HUES64 (cell line): ENCODE data around the gene NTRK2.

Experiments used
- H3K27ac ChIP-seq: 2 replicates; pipeline ENCODE4 v1.7.0; 2013; ENCODE audit warnings: low read depth, low read length, inconsistent platforms
- H3K27me3 ChIP-seq: 2 replicates; pipeline ENCODE4 v1.6.1; 2013; ENCODE audit warnings: mild to moderate bottlenecking, low read length; ENCODE audit not compliant: insufficient read depth
- H3K36me3 ChIP-seq: 2 replicates; pipeline ENCODE4 v1.6.1; 2013; ENCODE audit warnings: mild to moderate bottlenecking, low read length; ENCODE audit not compliant: insufficient read depth
- H3K4me1 ChIP-seq: 2 replicates; pipeline ENCODE4 v1.6.1; 2013; ENCODE audit warnings: mild to moderate bottlenecking, low read length, moderate library complexity; ENCODE audit not compliant: insufficient read depth
- H3K4me3 ChIP-seq: 2 replicates; pipeline ENCODE4 v1.5.1; 2013; ENCODE audit warnings: mild to moderate bottlenecking, low read length, moderate library complexity
- H3K9ac ChIP-seq: 2 replicates; pipeline ENCODE4 v1.6.1; 2013; ENCODE audit warnings: mild to moderate bottlenecking, low read depth, low read length
- H3K9me3 ChIP-seq: 2 replicates; pipeline ENCODE4 v1.6.1; 2013; ENCODE audit warnings: low read depth, low read length; ENCODE audit not compliant: insufficient read depth
- WGBS: fragments of 150-250, 120-280 bp; methylation state at CpG from one replicate; pipeline ENCODE4 v1.1.7; 2013; ENCODE audit warnings: missing lambda C conversion rate; 5-methylcytosine and 5-hydroxymethylcytosine counted together

Gene NTRK2

GRCh38 chr9:84738353-84738752 lies 68.8 kb downstream of the NTRK2 start:
- no peak overlapping the region for H3K9ac ChIP-seq
- H3K9me3 ChIP-seq = no peaks in the 10 kb centered on the region
- no peak overlapping the region for H3K4me3 ChIP-seq
- no CpG with 5 or more reads among the region's 1 CpG for WGBS
- H3K4me1 ChIP-seq = peaks cover 16% of the 10 kb centered on the region
- H3K27ac ChIP-seq = no peak overlapping the region
- H3K36me3 ChIP-seq = no peaks in the 10 kb centered on the region
- no peaks in the 10 kb centered on the region for H3K27me3 ChIP-seq

GRCh38 chr9:84742261-84742660 lies 72.7 kb downstream of the NTRK2 start:
- Histone ChIP-seq H3K36me3 (no peaks in the 10 kb centered on the region), H3K4me1 (no peaks in the 10 kb centered on the region), H3K4me3 (no peak overlapping the region), H3K9me3 (no peaks in the 10 kb centered on the region), H3K9ac (no peak overlapping the region), H3K27me3 (no peaks in the 10 kb centered on the region), H3K27ac (no peak overlapping the region)
- WGBS = 87% methylated on average over 4 of the region's 4 CpGs

GRCh38 chr9:84744195-84744594 lies 74.7 kb downstream of the NTRK2 start:
- no peaks in the 10 kb centered on the region for H3K36me3 ChIP-seq
- H3K9me3 ChIP-seq = no peaks in the 10 kb centered on the region
- no peak overlapping the region for H3K4me3 ChIP-seq
- no peak overlapping the region for H3K9ac ChIP-seq
- no peak overlapping the region for H3K27ac ChIP-seq
- 96% methylated on average over 7 of the region's 7 CpGs for WGBS
- H3K4me1 ChIP-seq = no peaks in the 10 kb centered on the region
- no peaks in the 10 kb centered on the region for H3K27me3 ChIP-seq

- no peaks in the 10 kb centered on the region for H3K36me3 ChIP-seq
- H3K27me3 ChIP-seq = no peaks in the 10 kb centered on the region
- no peaks in the 10 kb centered on the region for H3K9me3 ChIP-seq
- H3K4me3 ChIP-seq = no peak overlapping the region
- H3K4me1 ChIP-seq = no peaks in the 10 kb centered on the region
- H3K9ac ChIP-seq = no peak overlapping the region
- 95% methylated on average over 11 of the region's 11 CpGs for WGBS
- no peak overlapping the region for H3K27ac ChIP-seq
Observed at GRCh38 chr9:84744726-84745125, 75.2 kb downstream of the NTRK2 start.

GRCh38 chr9:84748112-84748511 lies 78.6 kb downstream of the NTRK2 start:
- 82% methylated on average over 2 of the region's 2 CpGs for WGBS
- Histone ChIP-seq H3K27me3 (no peaks in the 10 kb centered on the region), H3K27ac (no peak overlapping the region)

GRCh38 chr9:84750152-84750865 lies 80.8 kb downstream of the NTRK2 start:
- Histone ChIP-seq H3K9me3 (no peaks in the 10 kb centered on the region), H3K36me3 (no peaks in the 10 kb centered on the region), H3K4me3 (no peak overlapping the region), H3K4me1 (no peaks in the 10 kb centered on the region), H3K27me3 (no peaks in the 10 kb centered on the region), H3K27ac (no peak overlapping the region), H3K9ac (no peak overlapping the region)
- 92% methylated on average over 5 of the region's 5 CpGs for WGBS

More at GRCh38 chr9:84748112-84748511, 78.6 kb downstream of the NTRK2 start:
- no peaks in the 10 kb centered on the region for H3K36me3 ChIP-seq
- no peak overlapping the region for H3K9ac ChIP-seq
- H3K4me1 ChIP-seq = no peaks in the 10 kb centered on the region
- no peaks in the 10 kb centered on the region for H3K9me3 ChIP-seq
- H3K4me3 ChIP-seq = no peak overlapping the region

GRCh38 chr9:84751921-84752320 lies 82.4 kb downstream of the NTRK2 start:
- WGBS = 87% methylated on average over 3 of the region's 3 CpGs
- Histone ChIP-seq H3K9me3 (no peaks in the 10 kb centered on the region), H3K27ac (no peak overlapping the region), H3K27me3 (no peaks in the 10 kb centered on the region), H3K9ac (no peak overlapping the region), H3K4me3 (no peak overlapping the region), H3K36me3 (no peaks in the 10 kb centered on the region), H3K4me1 (no peaks in the 10 kb centered on the region)

GRCh38 chr9:84754461-84754860 lies 84.9 kb downstream of the NTRK2 start:
- H3K4me1 ChIP-seq = no peaks in the 10 kb centered on the region
- H3K27me3 ChIP-seq = no peaks in the 10 kb centered on the region
- H3K27ac ChIP-seq = no peak overlapping the region
- H3K4me3 ChIP-seq = no peak overlapping the region
- no peak overlapping the region for H3K9ac ChIP-seq
- H3K36me3 ChIP-seq = no peaks in the 10 kb centered on the region
- no peaks in the 10 kb centered on the region for H3K9me3 ChIP-seq
- WGBS = 94% methylated on average over 3 of the region's 3 CpGs

GRCh38 chr9:84754881-84755280 lies 85.4 kb downstream of the NTRK2 start:
- H3K27me3 ChIP-seq = no peaks in the 10 kb centered on the region
- 95% methylated on average over 5 of the region's 5 CpGs for WGBS
- no peak overlapping the region for H3K27ac ChIP-seq
- H3K36me3 ChIP-seq = no peaks in the 10 kb centered on the region
- H3K4me1 ChIP-seq = no peaks in the 10 kb centered on the region
- H3K4me3 ChIP-seq = no peak overlapping the region
- no peak overlapping the region for H3K9ac ChIP-seq
- H3K9me3 ChIP-seq = no peaks in the 10 kb centered on the region

- Histone ChIP-seq H3K27me3 (no peaks in the 10 kb centered on the region), H3K9me3 (no peaks in the 10 kb centered on the region), H3K4me1 (no peaks in the 10 kb centered on the region), H3K27ac (no peak overlapping the region), H3K4me3 (no peak overlapping the region), H3K9ac (no peak overlapping the region), H3K36me3 (no peaks in the 10 kb centered on the region)
- 94% methylated on average over 5 of the region's 5 CpGs for WGBS
Observed at GRCh38 chr9:84755380-84755779, 85.9 kb downstream of the NTRK2 start.

- Histone ChIP-seq H3K36me3 (no peaks in the 10 kb centered on the region), H3K4me1 (no peaks in the 10 kb centered on the region), H3K27me3 (no peaks in the 10 kb centered on the region), H3K9me3 (no peaks in the 10 kb centered on the region), H3K4me3 (no peak overlapping the region), H3K27ac (no peak overlapping the region), H3K9ac (no peak overlapping the region)
- 91% methylated on average over 4 of the region's 4 CpGs for WGBS
Observed at GRCh38 chr9:84756171-84756570, 86.6 kb downstream of the NTRK2 start.

- no peak overlapping the region for H3K27ac ChIP-seq
- no peaks in the 10 kb centered on the region for H3K27me3 ChIP-seq
- H3K4me3 ChIP-seq = no peak overlapping the region
- 91% methylated on average over 1 of the region's 1 CpG for WGBS
- no peaks in the 10 kb centered on the region for H3K4me1 ChIP-seq
- H3K36me3 ChIP-seq = no peaks in the 10 kb centered on the region
- H3K9me3 ChIP-seq = no peaks in the 10 kb centered on the region
- no peak overlapping the region for H3K9ac ChIP-seq
Observed at GRCh38 chr9:84756731-84757130, 87.2 kb downstream of the NTRK2 start.
